Gastroesophageal sphincter (tissue), 4 donors: ENCODE results near the gene ACSL5. TPM values are rescaled to one million over a fixed set of nuclear protein-coding genes. Genes with fewer than 3 reads are reported as not detected.

Experiments used
- ATAC-seq: fragments of 150-250 bp; one replicate; pipeline ENCODE4 v1.9.1; 2016; ENCODE audit warnings: mild to moderate bottlenecking, moderate library complexity
- H3K27ac ChIP-seq, 4 donors: fragments of 200-600 bp; sonication (generic) in 3 of 4; 1 replicate in 3 of 4; 2 replicates in 1 of 4; pipeline ENCODE4 v1.5.1; 2016 to 2019
- H3K27me3 ChIP-seq: fragments of 200-600 bp; sonication (generic); one replicate; pipeline ENCODE4 v1.5.1; 2019
- H3K36me3 ChIP-seq, 2 donors: fragments of 200-600 bp; sonication (generic); one replicate each; pipeline ENCODE4 v1.5.1; 2019; ENCODE audit warnings: control low read depth in 1 of 2
- H3K4me1 ChIP-seq, 3 donors: fragments of 200-600 bp; sonication (generic); 1 replicate in 2 of 3; 2 replicates in 1 of 3; pipeline ENCODE4 v1.5.1; 2016 to 2019; ENCODE audit warnings: control low read depth in 2 of 3
- H3K4me3 ChIP-seq, 2 donors: fragments of 200-600 bp; sonication (generic); one replicate each; pipeline ENCODE4 v1.5.1; 2019; ENCODE audit warnings: mild to moderate bottlenecking in 1 of 2, moderate library complexity in 1 of 2
- H3K9me3 ChIP-seq, 3 donors: fragments of 200-600 bp; sonication (generic); one replicate each; pipeline ENCODE4 v1.5.1; 2017 to 2019; ENCODE audit warnings: control low read depth in 2 of 3
- CTCF ChIP-seq, 4 experiments: fragments of 200-600 bp in 2 of 4; fragments of 450-650 bp in 2 of 4; sonication (generic) in 1 of 4; IDR thresholded peaks; one replicate each; pipeline ENCODE4 v1.5.1; 2017 to 2019; ENCODE audit warnings: antibody characterized with exemption in 4 of 4, mild to moderate bottlenecking in 2 of 4, moderate library complexity in 2 of 4
- EP300 ChIP-seq: sonication (generic); formaldehyde crosslinking; IDR thresholded peaks from one replicate; pipeline ENCODE4 v1.6.1; 2017; ENCODE audit warnings: antibody characterized with exemption, mild to moderate bottlenecking
- POLR2A ChIP-seq, 2 donors: fragments of 450-650 bp; IDR thresholded peaks; one replicate each; pipeline ENCODE4 v1.6.1; 2017; ENCODE audit warnings: antibody characterized with exemption in 2 of 2, mild to moderate bottlenecking in 2 of 2, moderate library complexity in 1 of 2
- POLR2AphosphoS5 ChIP-seq: sonication (generic); formaldehyde crosslinking; IDR thresholded peaks from one replicate; pipeline ENCODE4 v1.6.1; 2017; ENCODE audit warnings: antibody characterized with exemption
- WGBS, 2 donors: methylation state at CpG; one replicate each; pipeline ENCODE4 v1.1.5; 2018; ENCODE audit warnings: low coverage in 1 of 2; 5-methylcytosine and 5-hydroxymethylcytosine counted together
- total RNA-seq, 4 donors: library from RNA; depleted of rRNA; stranded (reverse); fragments of >200 nt; gene quantifications; one replicate each; pipeline ENCODE4 v1.1.0, GENCODE V29; 2016

The ACSL5 gene
- total RNA-seq, 4 donors from 2014 or later: 2.0 to 14.6 (median 9.8) TPM

GRCh38 chr10:112424651-112425050 lies 50.7 kb downstream of the ACSL5 start:
- H3K9me3 ChIP-seq: no peaks in the 10 kb centered on the region
- TF ChIP-seq POLR2A (IDR thresholded peaks at IDR 0.05) (no peak), EP300 (no peak), POLR2AphosphoS5 (no peak), CTCF (IDR thresholded peaks at IDR 0.05) (no peak)
- no peaks in the 10 kb centered on the region for H3K27me3 ChIP-seq
- H3K4me1 ChIP-seq: no peaks in the 10 kb centered on the region
- WGBS, 2 donors: 53 to 60% methylated on average over 1 to 2 of the region's 2 CpGs
- no peak overlapping the region for H3K4me3 ChIP-seq
- peaks cover 0 to 73% of the 10 kb centered on the region in 2 donors for H3K36me3 ChIP-seq
- no peak overlapping the region for H3K27ac ChIP-seq
- ATAC-seq: no peak

- Histone ChIP-seq H3K27me3 (no peaks in the 10 kb centered on the region), H3K27ac (no peak overlapping the region), H3K4me1 (no peaks in the 10 kb centered on the region), H3K9me3 (no peaks in the 10 kb centered on the region), H3K36me3 (peaks cover 0 to 88% of the 10 kb centered on the region in 2 donors), H3K4me3 (no peak overlapping the region)
- ATAC-seq: no peak
- TF ChIP-seq POLR2AphosphoS5 (no peak), CTCF (IDR thresholded peaks at IDR 0.05) (no peak), EP300 (no peak)
- 63 to 79% methylated on average over 2 of the region's 2 CpGs for WGBS, 2 donors
Observed at GRCh38 chr10:112426111-112426510, 52.2 kb downstream of the ACSL5 start.

GRCh38 chr10:112429147-112429546 lies 55.2 kb downstream of the ACSL5 start:
- no peak for TF ChIP-seq CTCF (IDR thresholded peaks at IDR 0.05)
- no peak for TF ChIP-seq POLR2A (IDR thresholded peaks at IDR 0.05)
- WGBS, 2 donors: 72 to 73% methylated on average over 3 of the region's 3 CpGs
- peaks cover 3 to 98% of the 10 kb centered on the region in 2 donors for H3K36me3 ChIP-seq

GRCh38 chr10:112429654-112430230 lies 55.8 kb downstream of the ACSL5 start:
- H3K4me3 ChIP-seq: no peak overlapping the region
- WGBS, 2 donors: 29 to 90% methylated on average over 1 to 8 of the region's 15 CpGs
- no peak for TF ChIP-seq CTCF (IDR thresholded peaks at IDR 0.05)
- no peak for TF ChIP-seq POLR2A (IDR thresholded peaks at IDR 0.05)
- TF ChIP-seq POLR2AphosphoS5: no peak
- no peaks in the 10 kb centered on the region for H3K27me3 ChIP-seq
- no peaks in the 10 kb centered on the region for H3K4me1 ChIP-seq
- H3K36me3 ChIP-seq: peaks cover 3 to 98% of the 10 kb centered on the region in 2 donors
- no peaks in the 10 kb centered on the region for H3K9me3 ChIP-seq
- no peak for ATAC-seq
- no peak overlapping the region for H3K27ac ChIP-seq

More at GRCh38 chr10:112429147-112429546, 55.2 kb downstream of the ACSL5 start:
- no peak overlapping the region for H3K4me3 ChIP-seq
- H3K4me1 ChIP-seq: no peaks in the 10 kb centered on the region
- no peaks in the 10 kb centered on the region for H3K27me3 ChIP-seq
- no peak for ATAC-seq
- H3K9me3 ChIP-seq: no peaks in the 10 kb centered on the region
- no peak overlapping the region for H3K27ac ChIP-seq

GRCh38 chr10:112433136-112433535 lies 59.2 kb downstream of the ACSL5 start:
- ATAC-seq: no peak
- no peaks in the 10 kb centered on the region for H3K27me3 ChIP-seq
- WGBS, 2 donors: 89 to 90% methylated on average over 2 of the region's 2 CpGs
- H3K36me3 ChIP-seq: peaks cover 3 to 99% of the 10 kb centered on the region in 2 donors
- no peak overlapping the region for H3K27ac ChIP-seq
- no peak for TF ChIP-seq EP300
- no peak for TF ChIP-seq CTCF (IDR thresholded peaks at IDR 0.05)
- no peak for TF ChIP-seq POLR2A (IDR thresholded peaks at IDR 0.05)
- no peak for TF ChIP-seq POLR2AphosphoS5
- H3K9me3 ChIP-seq: no peaks in the 10 kb centered on the region
- no peaks in the 10 kb centered on the region for H3K4me1 ChIP-seq
- H3K4me3 ChIP-seq: no peak overlapping the region
